Gastrocnemius medialis (tissue), 4 donors: ENCODE results near the gene PPP1R27. TPM values are rescaled to one million over a fixed set of nuclear protein-coding genes. Genes with fewer than 3 reads are reported as not detected.

ENCODE experiments used
- ATAC-seq, 2 donors: fragments of 150-250 bp; one replicate each; pipeline ENCODE4 v1.9.1; 2016
- DNase-seq, 2 donors: peaks; one replicate each; pipeline ENCODE4 v3.0.0-alpha.2; 2019
- H3K27ac ChIP-seq, 4 donors: fragments of 200-600 bp; sonication (generic); 1 replicate in 1 of 4; 2 replicates in 3 of 4; pipeline ENCODE4 v1.5.1; 2016 to 2018; ENCODE audit warnings: mild to moderate bottlenecking in 2 of 4, moderate library complexity in 1 of 4
- H3K27me3 ChIP-seq, 3 donors: fragments of 200-600 bp; sonication (generic) in 2 of 3; 1 replicate in 1 of 3; 2 replicates in 2 of 3; pipeline versions ENCODE4 v1.5.1 to v1.6.0; 2016 to 2019; ENCODE audit warnings: mild to moderate bottlenecking in 1 of 3, moderate library complexity in 1 of 3
- H3K36me3 ChIP-seq, 2 donors: fragments of 200-600 bp; sonication (generic) in 1 of 2; one replicate each; pipeline ENCODE4 v1.5.1; 2017 to 2018
- H3K4me1 ChIP-seq, 2 donors: fragments of 200-600 bp; sonication (generic) in 1 of 2; one replicate each; pipeline ENCODE4 v1.5.1; 2016 to 2017; ENCODE audit warnings: mild to moderate bottlenecking in 2 of 2
- H3K4me3 ChIP-seq, 4 donors: fragments of 200-600 bp; sonication (generic) in 3 of 4; 1 replicate in 1 of 4; 2 replicates in 3 of 4; pipeline ENCODE4 v1.5.1; 2016 to 2019; ENCODE audit warnings: mild to moderate bottlenecking in 2 of 4
- H3K9me3 ChIP-seq, 3 donors: fragments of 200-600 bp; sonication (generic) in 2 of 3; 1 replicate in 1 of 3; 2 replicates in 2 of 3; pipeline ENCODE4 v1.5.1; 2016 to 2019
- CTCF ChIP-seq, 5 experiments: fragments of 450-650 bp in 3 of 5; fragments of 200-600 bp in 2 of 5; sonication (generic) in 2 of 5; IDR thresholded peaks in 4 of 5; conservative IDR thresholded peaks in 1 of 5; 1 replicate in 4 of 5; 2 replicates in 1 of 5; pipeline ENCODE4 v1.5.1; 2016 to 2019; ENCODE audit warnings: antibody characterized with exemption in 5 of 5, mild to moderate bottlenecking in 3 of 5, moderate library complexity in 3 of 5
- POLR2A ChIP-seq, 2 donors: fragments of 450-650 bp; IDR thresholded peaks; one replicate each; pipeline ENCODE4 v1.6.1; 2017; ENCODE audit warnings: antibody characterized with exemption in 2 of 2, mild to moderate bottlenecking in 2 of 2, moderate library complexity in 2 of 2
- in situ Hi-C, 4 donors: fragments of 200-750 bp; cut with MboI; loops; one replicate each; pipeline versions ENCODE4 v1.15.0 to v1.8.0; 2017; ENCODE audit warnings: low sequenced_read_pairs in 4 of 4
- intact Hi-C: fragments of 100-400 bp; cut with DNase I; formaldehyde crosslinking; loops from one replicate; pipeline ENCODE4 v1.15.1; 2023; ENCODE audit warnings: low total_unique reads
- total RNA-seq, 4 donors: library from RNA; depleted of rRNA; stranded (reverse); fragments of >200 nt; gene quantifications; one replicate each; pipeline versions ENCODE4 v1.1.0 to v1.2.3, GENCODE V29; 2016

Gene PPP1R27
- total RNA-seq, 4 donors from 2014 or later: 245 to 708 (median 400) TPM

GRCh38 chr17:81851423-81851822 lies 16.6 kb upstream of the PPP1R27 start:
- ATAC-seq (no peak), DNase-seq (no peak)
- Histone ChIP-seq H3K4me1 (peaks cover 0 to 12% of the 10 kb centered on the region in 2 donors), H3K9me3 (no peaks in the 10 kb centered on the region), H3K27ac (no peak overlapping the region), H3K36me3 (peaks cover 0 to 84% of the 10 kb centered on the region in 2 donors), H3K4me3 (no peak overlapping the region), H3K27me3 (no peaks in the 10 kb centered on the region)
- in situ Hi-C loops (no loop called here), intact Hi-C loops (no loop called here)
- TF ChIP-seq POLR2A (IDR thresholded peaks at IDR 0.05) (no peak), CTCF (IDR thresholded peaks at IDR 0.05 in 4 of 5, conservative IDR thresholded peaks at IDR 0.05 in 1 of 5) (no peak)

- DNase-seq (no peak), ATAC-seq (no peak)
- intact Hi-C loops (no loop called here), in situ Hi-C loops (no loop called here)
- Histone ChIP-seq H3K4me1 (peaks cover 0 to 5% of the 10 kb centered on the region in 2 donors), H3K27ac (no peak overlapping the region), H3K36me3 (peaks cover 0 to 93% of the 10 kb centered on the region in 2 donors), H3K27me3 (no peaks in the 10 kb centered on the region), H3K4me3 (no peak overlapping the region), H3K9me3 (no peaks in the 10 kb centered on the region)
- TF ChIP-seq POLR2A (IDR thresholded peaks at IDR 0.05) (no peak), CTCF (IDR thresholded peaks at IDR 0.05 in 4 of 5, conservative IDR thresholded peaks at IDR 0.05 in 1 of 5) (no peak)
Observed at GRCh38 chr17:81849457-81849856, 14.6 kb upstream of the PPP1R27 start.

DNA sequence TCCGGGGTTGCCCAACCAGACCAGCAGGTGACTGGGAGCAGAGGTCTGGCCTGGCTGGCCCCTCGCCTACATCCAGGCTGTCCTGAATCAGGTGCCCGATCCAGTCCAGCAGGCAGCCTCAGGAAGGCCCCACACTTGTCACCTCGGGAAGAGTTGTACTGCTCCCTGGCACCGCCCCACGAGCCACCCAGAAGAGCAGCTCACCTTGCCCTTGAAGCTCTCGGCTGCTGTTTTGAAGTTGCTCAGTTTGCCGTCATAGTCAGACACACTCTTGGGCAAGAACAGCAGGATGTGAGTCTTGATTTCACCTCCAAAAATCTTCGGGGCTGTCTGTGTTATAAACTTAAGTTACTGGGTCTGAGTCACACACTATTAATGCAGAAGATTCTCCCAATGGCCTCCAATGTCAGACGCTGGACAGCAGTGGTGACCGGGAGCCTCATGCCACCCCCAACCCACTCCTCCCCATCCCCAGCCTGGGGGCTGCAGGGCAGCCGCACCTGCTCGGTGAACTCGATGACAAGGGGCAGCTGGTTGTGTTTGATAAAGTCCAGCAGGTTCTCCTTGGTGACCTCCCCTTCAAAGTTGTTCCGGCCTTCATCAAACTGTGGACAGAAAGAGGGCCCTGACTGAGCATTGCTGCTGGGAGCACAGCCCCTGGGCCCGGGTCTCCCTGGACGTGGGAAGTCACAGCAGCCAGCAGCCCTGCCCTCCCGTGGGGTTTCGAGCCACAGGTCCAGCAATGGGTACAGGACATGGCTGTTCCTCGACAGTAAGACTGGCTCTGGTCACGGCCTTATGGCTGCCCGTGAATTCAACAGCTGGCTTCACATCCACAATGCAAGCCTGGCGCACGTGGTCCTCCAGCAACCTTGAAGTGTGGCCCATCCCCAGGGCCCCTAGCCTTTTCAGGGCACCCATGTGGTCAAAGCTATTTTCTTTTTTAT lies 12.2 kb upstream of the PPP1R27 start:
- ATAC-seq: no peak
- intact Hi-C loops (no loop called here), in situ Hi-C loops (no loop called here)
- Histone ChIP-seq H3K4me1 (peaks cover 14 to 15% of the 10 kb centered on the region in 2 donors), H3K27me3 (no peaks in the 10 kb centered on the region), H3K36me3 (peaks cover 0 to 81% of the 10 kb centered on the region in 2 donors), H3K4me3 (no peak overlapping the region), H3K9me3 (no peaks in the 10 kb centered on the region), H3K27ac (no peak overlapping the region)
- no peak for DNase-seq
- no peak for TF ChIP-seq CTCF (IDR thresholded peaks at IDR 0.05 in 4 of 5, conservative IDR thresholded peaks at IDR 0.05 in 1 of 5)

DNA sequence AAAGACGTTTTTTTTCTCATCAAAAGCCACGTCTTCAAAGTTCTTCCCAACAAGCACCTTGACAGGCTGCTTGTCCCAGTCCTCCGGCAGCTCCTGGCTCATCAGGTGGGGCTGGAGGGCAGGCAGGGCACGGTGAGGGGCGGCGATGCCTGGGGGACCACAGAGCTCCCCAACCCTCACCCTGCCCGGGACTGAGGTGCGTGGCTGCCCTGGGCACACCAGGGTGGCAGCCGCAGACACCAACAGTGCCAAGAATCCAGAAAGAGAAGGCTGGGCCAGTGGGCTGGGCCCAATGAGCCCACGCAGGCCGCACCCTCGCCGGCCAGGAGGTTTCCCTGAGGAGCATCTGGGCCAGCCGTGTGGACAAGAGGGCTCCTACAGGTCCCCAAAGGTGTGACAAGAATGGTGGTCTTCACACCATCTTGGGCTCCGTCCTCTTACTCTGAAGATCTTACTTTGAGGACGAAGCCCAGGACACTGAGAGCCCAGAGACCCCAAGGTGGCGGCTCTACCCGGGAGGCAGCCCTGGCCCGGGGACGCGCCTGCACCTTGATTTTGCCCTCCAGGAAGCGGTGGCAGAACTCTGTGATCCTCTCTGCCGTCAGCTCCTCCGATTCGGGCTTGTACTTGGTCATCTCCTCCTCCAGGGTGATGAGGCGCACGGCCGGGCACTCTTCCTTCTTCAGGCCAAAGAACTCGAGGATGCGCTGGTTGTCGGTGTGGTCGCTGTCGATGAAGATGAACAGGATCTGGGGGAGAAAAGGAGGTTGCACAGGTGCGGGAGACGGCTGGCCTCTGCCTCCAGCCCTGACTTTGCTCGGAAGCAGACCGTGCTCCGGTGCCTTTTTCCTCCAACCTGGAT lies 11.3 kb upstream of the PPP1R27 start:
- H3K27me3 ChIP-seq: no peaks in the 10 kb centered on the region
- intact Hi-C loops: no loop called here
- in situ Hi-C loops: no loop called here
- H3K27ac ChIP-seq: no peak overlapping the region
- TF ChIP-seq CTCF (IDR thresholded peaks at IDR 0.05 in 4 of 5, conservative IDR thresholded peaks at IDR 0.05 in 1 of 5): no peak
- no peak for TF ChIP-seq POLR2A (IDR thresholded peaks at IDR 0.05)
- H3K36me3 ChIP-seq: peaks cover 0 to 72% of the 10 kb centered on the region in 2 donors
- H3K4me1 ChIP-seq: peaks cover 23 to 24% of the 10 kb centered on the region in 2 donors
- DNase-seq (no peak), ATAC-seq (no peak)
- H3K9me3 ChIP-seq: no peaks in the 10 kb centered on the region
- H3K4me3 ChIP-seq: no peak overlapping the region
